Effector CD4-positive, alpha-beta T cell (primary cell): Measurements from ENCODE around the gene GNG14.
"Not testable (repeated sequence)": the region's sequence is repeated elsewhere in the genome, so short reads cannot be mapped to it uniquely, and the experiment has no call there.

Experiments
- DNase-seq: peaks from one replicate; pipeline ENCODE4 v3.0.0-alpha.2; 2020

The GNG14 gene

GRCh38 chr19:12725612-12726011 lies 37.8 kb downstream of the GNG14 start:
- not testable (repeated sequence) for DNase-seq

GRCh38 chr19:12726988-12727316 lies 39.2 kb downstream of the GNG14 start:
- no peak for DNase-seq

GRCh38 chr19:12727745-12728433 lies 40.1 kb downstream of the GNG14 start:
- DNase-seq = no peak

DNA sequence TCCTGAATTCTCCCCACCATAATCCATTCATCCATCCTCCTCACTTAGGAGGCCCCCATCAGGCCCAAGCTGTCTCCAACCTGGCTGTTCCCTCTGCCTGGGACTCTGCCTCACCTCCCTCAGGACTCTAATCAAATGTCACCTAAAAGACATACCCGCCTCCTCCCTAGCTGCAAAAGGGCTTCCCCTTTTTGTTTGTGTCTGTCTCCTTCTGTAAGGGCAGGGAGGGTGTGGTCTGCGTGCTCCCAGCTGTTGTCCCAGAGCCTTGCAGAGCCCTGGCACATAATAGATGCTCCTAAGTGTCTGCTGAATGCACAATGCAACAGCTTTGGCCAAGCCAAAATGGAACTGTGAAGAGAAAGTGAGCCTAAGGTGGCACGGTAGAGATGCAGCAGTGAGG lies 42.3 kb downstream of the GNG14 start:
- no peak for DNase-seq

DNA sequence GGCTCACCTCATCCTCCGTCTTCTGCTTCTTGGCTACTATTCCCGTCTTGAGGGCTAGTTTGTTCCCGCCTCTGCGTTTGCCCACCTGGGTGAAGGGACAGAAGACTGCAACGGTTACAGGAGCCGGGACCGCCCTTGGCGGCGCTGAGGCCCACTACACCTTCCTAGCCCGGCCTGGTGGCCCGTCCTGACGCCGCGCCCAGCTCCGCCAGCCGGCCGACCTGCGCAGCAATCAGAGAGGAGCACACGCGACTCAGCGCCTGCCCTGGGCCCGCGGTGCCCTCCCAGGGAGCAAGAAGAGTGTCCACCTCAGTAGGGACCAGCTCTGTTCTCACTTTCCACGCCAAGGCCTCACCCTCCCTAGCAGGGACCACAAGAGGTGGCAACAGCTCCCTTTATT lies 43.5 kb downstream of the GNG14 start:
- DNase-seq = no peak

DNA sequence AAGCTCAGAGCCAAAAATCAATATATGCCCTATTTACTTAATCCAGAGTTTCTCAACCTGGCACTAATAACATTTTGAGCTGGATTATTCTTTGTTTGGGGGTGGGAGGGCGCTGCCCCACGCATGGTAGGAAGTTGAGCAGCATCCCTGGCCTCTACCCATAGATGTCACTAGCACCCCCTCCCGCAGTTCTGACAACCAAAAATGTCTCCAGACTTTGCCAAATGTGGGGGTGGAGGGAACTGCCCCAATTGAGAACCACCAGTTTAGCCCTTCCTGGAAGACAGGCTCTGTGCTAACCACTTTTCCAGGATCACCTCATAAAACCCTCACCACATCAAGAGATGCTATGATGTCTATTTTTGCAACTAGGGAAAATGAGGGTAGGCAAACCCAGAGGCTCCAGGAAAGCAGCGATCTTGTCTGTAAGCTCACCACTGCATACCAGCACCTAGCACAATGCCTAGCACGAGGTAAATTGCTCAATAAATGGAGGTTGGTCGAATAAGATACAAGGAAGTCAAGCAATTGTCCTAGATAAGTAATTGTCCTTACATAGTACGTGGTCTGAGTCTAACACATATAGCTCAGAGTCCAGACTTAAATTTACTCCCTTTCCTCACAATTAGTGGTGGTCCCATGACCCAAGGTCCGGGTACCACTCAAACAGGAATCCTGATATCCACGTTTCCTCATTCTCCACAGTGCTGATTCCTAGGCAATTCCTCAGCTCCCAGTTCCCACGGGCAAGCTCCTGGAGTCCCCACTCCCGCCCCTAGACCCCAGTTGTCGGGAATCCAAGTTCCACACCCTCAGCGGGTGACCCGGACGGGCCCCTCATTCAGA lies 45.8 kb downstream of the GNG14 start:
- peak; percentile 27 for DNase-seq

DNA sequence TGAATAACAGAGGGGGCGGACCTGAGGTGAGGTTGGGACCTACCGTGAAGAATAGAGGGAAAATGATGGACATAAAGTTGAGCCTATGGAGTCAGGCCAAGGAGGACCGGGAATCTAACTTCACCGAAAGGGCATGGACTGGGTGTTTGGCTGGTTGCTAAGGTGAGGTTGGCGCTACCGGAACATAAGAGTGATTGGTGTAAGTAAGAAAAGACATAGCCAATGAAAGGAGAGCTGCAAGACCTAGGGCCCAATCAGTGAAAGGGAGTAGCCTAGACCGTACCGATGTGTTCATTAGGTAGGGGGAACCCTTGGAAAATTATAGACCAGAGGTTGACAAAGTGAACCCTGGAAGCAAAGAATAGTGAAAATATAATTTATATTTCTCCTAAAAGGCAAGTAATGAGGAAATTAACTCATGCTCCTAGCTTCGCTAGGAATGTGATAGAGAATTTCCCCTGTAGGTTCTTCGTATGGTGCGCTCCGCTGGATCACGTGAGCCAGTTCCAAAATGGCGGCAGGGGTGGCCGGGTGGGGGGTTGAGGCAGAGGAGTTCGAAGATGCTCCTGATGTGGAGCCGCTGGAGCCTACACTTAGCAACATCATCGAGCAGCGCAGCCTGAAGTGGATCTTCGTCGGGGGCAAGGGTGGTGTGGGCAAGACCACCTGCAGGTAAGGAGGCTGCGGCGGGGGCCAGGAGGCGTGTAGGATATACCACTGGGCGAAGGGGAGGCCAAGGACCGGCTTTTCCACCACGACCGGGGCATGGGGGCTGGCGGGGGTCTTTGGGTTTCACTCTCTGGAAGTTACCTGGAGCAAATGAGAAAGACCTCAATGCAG lies 49.4 kb downstream of the GNG14 start, which contains the start of gene GET3:
GET3 (plus strand) TSS at position 503 of the 840 bp plus-strand sequence; CDS start at position 512, 9 bp downstream.
- peak; percentile 71 for DNase-seq

DNA sequence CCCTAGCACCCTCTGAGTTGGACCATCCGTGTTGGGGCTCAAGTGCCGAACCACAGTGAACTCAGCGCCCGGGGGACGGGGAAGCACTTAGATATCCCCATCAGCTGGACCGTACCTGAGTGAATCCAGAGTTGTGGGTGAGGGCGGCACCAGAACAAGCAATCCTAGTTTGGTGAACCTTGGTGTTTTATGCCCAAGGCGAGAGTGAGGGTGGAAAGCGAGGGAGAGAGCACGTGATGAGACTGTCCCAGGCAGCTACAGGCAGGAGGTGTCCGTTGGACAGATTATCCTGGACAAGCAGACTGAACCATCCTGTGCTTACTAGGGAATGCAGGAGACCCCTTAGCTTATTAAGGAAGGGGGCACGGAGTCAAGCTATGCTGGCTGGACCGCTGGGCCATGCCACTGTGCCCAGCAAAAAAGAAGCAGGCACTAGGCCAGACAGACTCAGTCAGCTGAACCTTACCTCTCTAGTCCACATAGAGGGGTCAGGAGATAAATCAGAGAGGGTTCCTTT lies 50.1 kb downstream of the GNG14 start:
- no peak for DNase-seq
